ENCODE results near the gene MTTP. TPM values are rescaled to one million over a fixed set of nuclear protein-coding genes. Genes with fewer than 3 reads are reported as not detected.

Gene MTTP
- total RNA-seq, 4 donors from 2014 or later = 8.3 to 475 (median 299) TPM

- DNase-seq = no peak
- no peak for TF ChIP-seq CTCF (IDR thresholded peaks at IDR 0.05)
- TF ChIP-seq POLR2A (IDR thresholded peaks at IDR 0.05) = no peak
- no peak overlapping the region for H3K4me3 ChIP-seq
- H3K27ac ChIP-seq = no peak overlapping the region
- no peaks in the 10 kb centered on the region for H3K9me3 ChIP-seq
- H3K27me3 ChIP-seq = no peaks in the 10 kb centered on the region
- no peaks in the 10 kb centered on the region for H3K4me1 ChIP-seq
- no peaks in the 10 kb centered on the region for H3K36me3 ChIP-seq
These were observed 95.9 kb downstream of the MTTP start for GRCh38 chr4:99670409-99671073.

Other genes starting within 250 kb of the MTTP start
- gene ADH1C, start 222.1 kb upstream of the MTTP start, total RNA-seq = 100 to 1,000 TPM in 1 of 4 donors, 10 to 100 TPM in 3; 62.7 to 129 (median 87.7) TPM
- gene ADH7, start 139.5 kb upstream of the MTTP start, total RNA-seq = not detected
- not detected for gene C4orf17, start 63.8 kb upstream of the MTTP start, total RNA-seq
- 1 to 10 TPM; 3.8 to 8.4 (median 5.7) TPM for gene TRMT10A, start 10.8 kb upstream of the MTTP start, total RNA-seq
- gene C4orf54, start 83.0 kb downstream of the MTTP start, total RNA-seq = not detected
- 10 to 100 TPM in 1 of 4 donors, 1 to 10 TPM in 2, not detected in 1; 1.1 to 47.0 (median 5.0) TPM for gene DAPP1, start 242.0 kb downstream of the MTTP start, total RNA-seq